Smooth muscle cell (in vitro differentiated cells): ENCODE data around the gene MYO18B. TPM values are rescaled to one million over a fixed set of nuclear protein-coding genes. Genes with fewer than 3 reads are reported as not detected.

Source experiments
- DNase-seq: peaks from one replicate; lab custom pipeline; 2025; ENCODE audit not compliant: unreplicated experiment; lab: John Stamatoyannopoulos, UW
- H2AFZ ChIP-seq: fragments of 200-600 bp; sonication (generic); 2 replicates; pipeline ENCODE4 v1.6.0; 2016; ENCODE audit warnings: antibody characterized with exemption, low read depth, mild to moderate bottlenecking
- H3F3A ChIP-seq: fragments of 200-600 bp; sonication (generic); 2 replicates; pipeline ENCODE4 v1.6.0; 2017; ENCODE audit warnings: antibody characterized with exemption, low read depth
- H3K27ac ChIP-seq: fragments of 200-600 bp; sonication (generic); 2 replicates; pipeline ENCODE4 v1.5.1; 2016; ENCODE audit warnings: low read depth, mild to moderate bottlenecking
- H3K27me3 ChIP-seq: fragments of 200-600 bp; sonication (generic); 2 replicates; pipeline ENCODE4 v1.6.1; 2016; ENCODE audit warnings: low read depth, mild to moderate bottlenecking
- H3K36me3 ChIP-seq: fragments of 200-600 bp; sonication (generic); 2 replicates; pipeline ENCODE4 v1.5.1; 2016; ENCODE audit warnings: low read depth
- H3K4me1 ChIP-seq: fragments of 200-600 bp; sonication (generic); 2 replicates; pipeline ENCODE4 v1.5.1; 2016; ENCODE audit warnings: low read depth
- H3K4me2 ChIP-seq: fragments of 200-600 bp; sonication (generic); 2 replicates; pipeline ENCODE4 v1.6.0; 2016; ENCODE audit warnings: mild to moderate bottlenecking
- H3K4me3 ChIP-seq: fragments of 200-600 bp; sonication (generic); 2 replicates; pipeline ENCODE4 v1.5.1; 2016; ENCODE audit warnings: mild to moderate bottlenecking
- H3K79me2 ChIP-seq: fragments of 200-600 bp; sonication (generic); 2 replicates; pipeline ENCODE4 v1.6.0; 2016; ENCODE audit warnings: low read depth, mild to moderate bottlenecking
- H3K9ac ChIP-seq: fragments of 200-600 bp; sonication (generic); 2 replicates; pipeline ENCODE4 v1.6.0; 2016; ENCODE audit warnings: low read depth
- H3K9me3 ChIP-seq: fragments of 200-600 bp; sonication (generic); replicated peaks from 2 replicates; pipeline ENCODE4 v1.5.1; 2016; ENCODE audit warnings: low read depth
- H4K20me1 ChIP-seq: fragments of 200-600 bp; sonication (generic); 2 replicates; pipeline ENCODE4 v1.6.0; 2016; ENCODE audit warnings: low read depth
- CTCF ChIP-seq: fragments of 200-600 bp; sonication (generic); IDR thresholded peaks from 2 replicates; pipeline ENCODE4 v1.5.1; 2017; ENCODE audit warnings: borderline replicate concordance, mild to moderate bottlenecking, antibody characterized with exemption; ENCODE audit not compliant: insufficient read depth, poor library complexity, severe bottlenecking
- WGBS: methylation state at CpG from one replicate; pipeline ENCODE4 v1.1.7; 2016; ENCODE audit warnings: low lambda C conversion rate; 5-methylcytosine and 5-hydroxymethylcytosine counted together
- polyA plus RNA-seq: library from polyadenylated mRNA; unstranded; fragments of >200 nt; fragmentation: Nextera tagmentation; extraction: Ambion mirVana; gene quantifications from 2 replicates; pipeline ENCODE4 v1.2.1, GENCODE V29; 2016
- total RNA-seq: library from RNA; depleted of rRNA; stranded (reverse); fragments of >200 nt; gene quantifications from 2 replicates; pipeline ENCODE4 v1.2.3, GENCODE V29; 2014

Gene MYO18B
- total and polyA plus RNA-seq, 2 experiments from 2014 or later: 0.13 to 1.2 TPM

- no peaks in the 10 kb centered on the region for H3K9me3 ChIP-seq
- H3K36me3 ChIP-seq: no peaks in the 10 kb centered on the region
- no peak overlapping the region for H3K4me2 ChIP-seq
- H3K9ac ChIP-seq: no peak overlapping the region
- DNase-seq: no peak
- no peak for TF ChIP-seq CTCF
- no peaks in the 10 kb centered on the region for H3K79me2 ChIP-seq
- H3F3A ChIP-seq: no peaks in the 10 kb centered on the region
- no peak overlapping the region for H3K4me3 ChIP-seq
- no peak overlapping the region for H2AFZ ChIP-seq
- no peaks in the 10 kb centered on the region for H3K4me1 ChIP-seq
- H3K27me3 ChIP-seq: no peaks in the 10 kb centered on the region
- WGBS: 94% methylated on average over 7 of the region's 7 CpGs
- H4K20me1 ChIP-seq: no peaks in the 10 kb centered on the region
- no peak overlapping the region for H3K27ac ChIP-seq
These were observed 291.1 kb downstream of the MYO18B start for GRCh38 chr22:26033071-26033470.

DNA sequence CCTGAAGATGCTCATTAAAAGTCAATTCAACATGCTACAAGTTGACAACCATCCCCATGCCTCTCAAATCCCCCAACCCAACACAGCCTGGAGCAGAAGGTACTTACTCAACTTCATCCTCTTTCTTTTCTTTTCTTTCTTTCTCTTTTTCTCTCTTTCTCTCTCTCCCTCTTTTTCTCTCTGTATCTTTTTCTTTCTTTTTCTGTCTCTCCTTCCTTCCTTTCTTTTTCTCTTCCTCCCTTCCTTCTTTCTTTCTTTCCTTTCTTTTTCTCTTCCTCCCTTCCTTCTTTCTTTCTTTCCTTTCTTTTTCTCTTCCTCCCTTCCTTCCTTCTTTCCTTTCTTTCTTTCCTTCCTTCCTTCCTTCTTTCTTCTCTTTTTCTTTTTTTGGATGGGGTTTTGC, 291.6 kb downstream of the MYO18B start:
- no peaks in the 10 kb centered on the region for H3F3A ChIP-seq
- H3K79me2 ChIP-seq: no peaks in the 10 kb centered on the region
- H3K4me2 ChIP-seq: no peak overlapping the region
- H3K4me3 ChIP-seq: no peak overlapping the region
- DNase-seq: no peak
- no peaks in the 10 kb centered on the region for H4K20me1 ChIP-seq
- H3K27me3 ChIP-seq: no peaks in the 10 kb centered on the region
- no peaks in the 10 kb centered on the region for H3K9me3 ChIP-seq
- no peak overlapping the region for H3K9ac ChIP-seq
- H3K27ac ChIP-seq: no peak overlapping the region
- no peak overlapping the region for H2AFZ ChIP-seq
- TF ChIP-seq CTCF: no peak
- no peaks in the 10 kb centered on the region for H3K36me3 ChIP-seq
- no peaks in the 10 kb centered on the region for H3K4me1 ChIP-seq

GRCh38 chr22:26035523-26035922, 293.5 kb downstream of the MYO18B start:
- Histone ChIP-seq H3F3A (no peaks in the 10 kb centered on the region), H3K4me3 (no peak overlapping the region)

More at GRCh38 chr22:26035523-26035922, 293.5 kb downstream of the MYO18B start:
- no peaks in the 10 kb centered on the region for H3K27me3 ChIP-seq
- no peaks in the 10 kb centered on the region for H3K9me3 ChIP-seq
- H4K20me1 ChIP-seq: no peaks in the 10 kb centered on the region
- H2AFZ ChIP-seq: no peak overlapping the region
- no peak overlapping the region for H3K4me2 ChIP-seq
- no peak for TF ChIP-seq CTCF
- 95% methylated on average over 3 of the region's 3 CpGs for WGBS
- no peak for DNase-seq
- no peak overlapping the region for H3K9ac ChIP-seq
- H3K79me2 ChIP-seq: no peaks in the 10 kb centered on the region
- no peaks in the 10 kb centered on the region for H3K36me3 ChIP-seq
- no peak overlapping the region for H3K27ac ChIP-seq
- H3K4me1 ChIP-seq: no peaks in the 10 kb centered on the region
